Measurements from ENCODE around the gene ZNF32. TPM values are rescaled to one million over a fixed set of nuclear protein-coding genes. Genes with fewer than 3 reads are reported as not detected.
A peak's percentile ranks its signal among the peaks of the same experiment; 100 is the strongest.

Gene ZNF32
- total and polyA plus RNA-seq, 7 donors, result 46.5 to 145 (median 55.5) TPM

GRCh38 chr10:43680035-43680434 is 31.4 kb upstream of the ZNF32 start:
- no peak for TF ChIP-seq CTCF (IDR thresholded peaks at IDR 0.05)
- ATAC-seq, result peak in 1 of 4 donors; percentile 15
- peaks cover 6% of the 10 kb centered on the region for H3K4me1 ChIP-seq
- no peaks in the 10 kb centered on the region for H3K36me3 ChIP-seq (ENCODE audit: insufficient read depth in 1 of 2, low read depth in 1 of 2)
- DNase-seq, result no peak
- no peaks in the 10 kb centered on the region for H3K27me3 ChIP-seq (ENCODE audit: insufficient read depth in 3 of 3, low read length in 2 of 3)
- H3K27ac ChIP-seq, result no peak overlapping the region
- H3K4me3 ChIP-seq, result no peak overlapping the region
- 80 to 83% (median 83%) methylated on average over 4 of the region's 4 CpGs for WGBS, 3 donors
- intact Hi-C loops (cut with DNase I), result loop anchor here in 1 of 2 donors (10.0 kb wide), 1 partner anchor 365 kb away; no protein-coding TSS in a partner anchor
- no peaks in the 10 kb centered on the region for H3K9me3 ChIP-seq

- ATAC-seq (peak; percentile 84 to 98 (median 96)), DNase-seq (peak; percentile 67 to 87)
- 23 to 32% (median 30%) methylated on average over 7 of the region's 7 CpGs for WGBS, 3 donors
- peaks cover 6% of the 10 kb centered on the region for H3K4me1 ChIP-seq
- H3K9me3 ChIP-seq, result no peaks in the 10 kb centered on the region
- no peak overlapping the region for H3K27ac ChIP-seq
- H3K36me3 ChIP-seq (ENCODE audit: insufficient read depth in 1 of 2, low read depth in 1 of 2), result no peaks in the 10 kb centered on the region
- no peak overlapping the region for H3K4me3 ChIP-seq
- no peak for TF ChIP-seq CTCF (IDR thresholded peaks at IDR 0.05)
- no peaks in the 10 kb centered on the region for H3K27me3 ChIP-seq (ENCODE audit: insufficient read depth in 3 of 3, low read length in 2 of 3)
- intact Hi-C loops (cut with DNase I), result loop anchor here in 1 of 2 donors (10.0 kb wide), 1 partner anchor 635 kb away; no protein-coding TSS in a partner anchor
Measured at GRCh38 chr10:43679509-43679908, 30.8 kb upstream of the ZNF32 start.

- ATAC-seq, result no peak
- no peaks in the 10 kb centered on the region for H3K36me3 ChIP-seq (ENCODE audit: insufficient read depth in 1 of 2, low read depth in 1 of 2)
- H3K27ac ChIP-seq, result no peak overlapping the region
- no peak for DNase-seq
- intact Hi-C loops (cut with DNase I), result loop anchor here in 1 of 2 donors (10.0 kb wide), 1 partner anchor 636 kb away; no protein-coding TSS in a partner anchor
- no peaks in the 10 kb centered on the region for H3K9me3 ChIP-seq
- no peak overlapping the region for H3K4me3 ChIP-seq
- 90 to 93% (median 93%) methylated on average over 10 of the region's 10 CpGs for WGBS, 3 donors
- TF ChIP-seq CTCF (IDR thresholded peaks at IDR 0.05), result no peak
- H3K27me3 ChIP-seq (ENCODE audit: insufficient read depth in 3 of 3, low read length in 2 of 3), result no peaks in the 10 kb centered on the region
- peaks cover 6% of the 10 kb centered on the region for H3K4me1 ChIP-seq
Measured at GRCh38 chr10:43678654-43679053, 30.0 kb upstream of the ZNF32 start.

- Histone ChIP-seq H3K9me3 (no peaks in the 10 kb centered on the region), H3K27ac (no peak overlapping the region), H3K4me1 (peaks cover 6% of the 10 kb centered on the region), H3K27me3 (ENCODE audit: insufficient read depth in 3 of 3, low read length in 2 of 3) (no peaks in the 10 kb centered on the region), H3K36me3 (ENCODE audit: insufficient read depth in 1 of 2, low read depth in 1 of 2) (no peaks in the 10 kb centered on the region), H3K4me3 (no peak overlapping the region)
- 89 to 94% (median 92%) methylated on average over 7 of the region's 7 CpGs for WGBS, 3 donors
- intact Hi-C loops (cut with DNase I), result loop anchor here in 1 of 2 donors (10.0 kb wide), 1 partner anchor 638 kb away; no protein-coding TSS in a partner anchor
- no peak for ATAC-seq
- DNase-seq, result no peak
- no peak for TF ChIP-seq CTCF (IDR thresholded peaks at IDR 0.05)
Measured at GRCh38 chr10:43676901-43677300, 28.2 kb upstream of the ZNF32 start.

- no peak for ATAC-seq
- Histone ChIP-seq H3K27ac (no peak overlapping the region), H3K27me3 (ENCODE audit: insufficient read depth in 3 of 3, low read length in 2 of 3) (no peaks in the 10 kb centered on the region), H3K9me3 (no peaks in the 10 kb centered on the region), H3K4me3 (no peak overlapping the region), H3K4me1 (peaks cover 6% of the 10 kb centered on the region), H3K36me3 (ENCODE audit: insufficient read depth in 1 of 2, low read depth in 1 of 2) (no peaks in the 10 kb centered on the region)
- 74 to 80% (median 74%) methylated on average over 4 of the region's 4 CpGs for WGBS, 3 donors
- no peak for DNase-seq
- intact Hi-C loops (cut with DNase I), result loop anchor here in 1 of 2 donors (10.0 kb wide), 1 partner anchor 638 kb away; no protein-coding TSS in a partner anchor
- no peak for TF ChIP-seq CTCF (IDR thresholded peaks at IDR 0.05)
Measured at GRCh38 chr10:43676331-43676730, 27.6 kb upstream of the ZNF32 start.

Data from psoas muscle (tissue), 8 donors.